ENCODE measurements around the gene CTNNA3.

Gene CTNNA3

DNA sequence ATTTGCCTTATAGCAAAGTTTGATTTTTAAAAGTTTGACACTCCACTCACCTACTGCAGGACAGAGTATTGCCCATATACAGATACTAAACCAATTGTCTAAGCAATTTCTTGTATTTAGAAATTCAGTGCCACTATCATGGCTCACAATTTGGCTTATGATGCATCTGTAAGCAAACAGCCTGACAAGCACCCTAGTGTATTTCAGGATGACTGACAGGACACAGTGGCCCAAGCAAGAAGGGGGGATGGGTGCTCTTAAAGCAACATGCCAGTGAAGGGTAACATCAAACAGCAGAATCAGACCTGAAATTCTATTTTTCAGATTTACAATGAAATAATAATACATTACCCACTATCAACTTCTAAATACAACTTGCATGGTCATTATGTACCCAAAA lies 30.5 kb downstream of the CTNNA3 start:
- no peak for DNase-seq (ENCODE audit: low spot score)

- DNase-seq (ENCODE audit: low spot score) = no peak
These were observed 31.1 kb downstream of the CTNNA3 start for GRCh38 chr10:67664942-67665341.

- DNase-seq (ENCODE audit: low spot score) = no peak
These were observed 32.4 kb downstream of the CTNNA3 start for GRCh38 chr10:67663449-67664087.

DNA sequence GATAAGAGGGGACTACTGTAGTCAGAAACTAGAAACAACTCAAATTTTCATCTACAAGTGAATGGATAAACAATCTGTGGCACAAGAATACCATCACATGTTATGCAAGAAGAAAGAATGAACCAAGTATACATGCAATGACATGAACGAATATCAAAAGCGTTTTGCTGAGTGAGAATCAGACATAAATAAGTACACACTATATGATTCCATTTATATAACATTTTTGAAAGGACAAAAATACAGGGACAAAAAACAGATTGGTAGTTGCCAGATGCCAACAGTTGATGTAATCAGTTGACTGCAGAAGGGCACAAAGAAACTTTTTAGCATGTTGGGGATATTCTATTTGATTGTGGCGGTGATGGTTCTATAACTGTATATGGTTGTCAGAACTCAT lies 33.6 kb downstream of the CTNNA3 start:
- no peak for DNase-seq (ENCODE audit: low spot score)

- no peak for DNase-seq (ENCODE audit: low spot score)
These were observed 36.5 kb downstream of the CTNNA3 start for GRCh38 chr10:67659497-67659896.

DNA sequence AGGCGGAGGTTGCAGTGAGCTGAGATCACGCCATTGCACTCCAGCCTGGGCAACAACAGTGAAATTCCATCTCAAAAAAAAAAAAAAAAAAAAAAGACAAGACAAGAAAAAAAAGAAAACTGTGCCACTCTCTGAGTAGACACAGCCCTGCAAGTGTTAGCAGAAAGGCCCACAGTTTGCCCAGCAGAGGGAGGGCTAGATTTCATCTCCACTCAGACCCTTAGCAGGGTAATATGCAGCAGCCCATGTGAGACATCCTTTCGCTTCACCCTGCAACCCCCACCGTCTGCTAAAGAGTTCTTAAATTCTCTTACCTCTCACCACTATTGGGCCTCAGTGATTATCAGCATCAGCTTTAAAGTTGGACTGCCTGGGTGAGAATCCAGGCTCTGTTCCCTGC lies 38.2 kb downstream of the CTNNA3 start:
- DNase-seq (ENCODE audit: low spot score) = no peak

GRCh38 chr10:67650558-67650957 lies 45.4 kb downstream of the CTNNA3 start:
- no peak for DNase-seq (ENCODE audit: low spot score)

DNA sequence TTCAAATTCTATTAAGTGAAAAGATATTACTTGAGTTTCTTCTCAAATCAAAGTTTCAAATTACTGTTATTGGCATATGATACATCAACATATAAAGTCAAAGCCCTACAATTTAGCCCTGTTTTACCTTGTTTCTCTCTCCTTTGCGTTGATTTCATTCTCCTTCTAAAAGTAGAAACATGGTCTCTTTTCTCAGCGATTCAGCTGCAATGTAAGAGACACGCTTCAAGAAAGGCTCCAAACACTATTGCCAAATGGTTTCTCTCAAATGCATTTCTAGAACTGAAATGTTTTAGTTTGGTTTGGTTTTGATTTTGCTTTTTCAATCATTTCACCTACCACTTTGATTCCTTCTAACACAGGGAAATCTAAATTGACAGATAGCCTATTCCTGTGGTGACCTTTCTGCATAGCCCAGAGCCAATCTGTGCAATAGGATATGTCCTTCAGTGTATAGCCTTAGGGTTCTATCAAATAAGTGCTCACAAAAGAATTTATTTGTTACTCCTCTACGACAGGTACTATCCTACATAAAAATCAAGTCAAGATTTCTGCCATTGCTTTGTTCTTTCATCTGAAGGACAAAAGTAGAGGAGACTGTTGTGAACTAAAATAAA lies 47.3 kb downstream of the CTNNA3 start:
- DNase-seq (ENCODE audit: low spot score) = no peak

DNA sequence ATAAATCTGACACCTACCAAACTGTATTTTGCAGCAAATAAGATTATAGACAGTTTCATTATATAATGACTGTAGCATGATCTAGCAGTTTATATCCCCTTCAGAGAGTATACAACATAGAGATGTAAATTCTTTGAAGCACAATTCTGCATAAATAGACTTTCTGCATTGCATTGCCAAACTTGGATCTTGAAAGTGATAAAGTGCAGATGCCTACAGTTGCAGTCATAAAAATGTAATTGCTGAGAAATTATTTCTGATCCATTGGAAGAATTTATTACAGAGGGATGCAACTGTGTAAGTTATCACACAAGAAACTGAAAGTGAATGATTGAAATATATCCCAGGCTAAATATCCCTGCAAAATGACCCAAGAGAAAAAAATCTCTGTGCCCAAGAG lies 65.1 kb downstream of the CTNNA3 start:
- no peak for DNase-seq (ENCODE audit: low spot score)

DNA sequence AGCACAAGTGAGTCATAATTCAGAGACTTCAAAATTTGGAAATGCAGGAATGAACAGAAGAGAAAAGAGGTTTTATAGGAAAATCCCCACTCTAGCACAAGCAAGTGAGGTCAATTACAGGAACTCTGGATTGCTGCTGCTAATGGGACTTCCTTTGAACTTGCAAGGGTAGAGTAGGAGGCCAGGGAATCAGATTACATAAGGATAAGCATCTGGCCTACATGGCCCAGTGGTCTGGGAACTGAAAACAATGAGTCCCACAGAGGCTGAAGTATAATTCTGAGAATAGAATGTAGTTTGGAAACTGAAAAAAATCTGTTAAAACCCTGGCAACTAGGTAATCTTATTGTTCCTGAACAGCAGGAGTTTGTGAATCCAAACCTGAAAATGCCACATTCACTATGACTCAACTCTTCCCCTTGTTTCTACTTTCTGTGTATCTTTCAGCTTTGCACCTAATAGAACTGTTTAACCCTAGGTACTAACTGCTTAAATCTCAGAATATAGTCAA lies 66.5 kb downstream of the CTNNA3 start:
- no peak for DNase-seq (ENCODE audit: low spot score)

DNA sequence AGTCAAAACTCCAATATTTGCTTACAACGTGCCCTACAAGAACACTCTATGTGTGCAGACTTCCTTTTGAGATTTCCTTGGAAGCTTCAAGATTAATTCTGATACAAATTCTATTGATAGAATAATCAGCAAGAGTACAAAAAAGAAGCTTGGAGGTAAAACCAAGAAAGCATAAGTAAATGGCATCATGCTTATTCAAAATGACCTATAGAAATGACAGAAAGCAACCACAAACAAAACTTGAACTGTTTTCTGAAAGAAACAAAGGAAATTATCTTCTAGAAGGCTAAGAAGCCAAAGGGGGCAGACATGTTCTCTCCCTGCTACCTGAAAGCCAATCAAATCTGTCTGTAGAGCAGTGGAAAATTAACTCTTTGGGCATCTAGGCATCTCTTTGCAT lies 73.0 kb downstream of the CTNNA3 start:
- no peak for DNase-seq (ENCODE audit: low spot score)

GRCh38 chr10:67622511-67622910 lies 73.5 kb downstream of the CTNNA3 start:
- DNase-seq (ENCODE audit: low spot score) = no peak

GRCh38 chr10:67621834-67622233 lies 74.2 kb downstream of the CTNNA3 start:
- DNase-seq (ENCODE audit: low spot score) = no peak

DNA sequence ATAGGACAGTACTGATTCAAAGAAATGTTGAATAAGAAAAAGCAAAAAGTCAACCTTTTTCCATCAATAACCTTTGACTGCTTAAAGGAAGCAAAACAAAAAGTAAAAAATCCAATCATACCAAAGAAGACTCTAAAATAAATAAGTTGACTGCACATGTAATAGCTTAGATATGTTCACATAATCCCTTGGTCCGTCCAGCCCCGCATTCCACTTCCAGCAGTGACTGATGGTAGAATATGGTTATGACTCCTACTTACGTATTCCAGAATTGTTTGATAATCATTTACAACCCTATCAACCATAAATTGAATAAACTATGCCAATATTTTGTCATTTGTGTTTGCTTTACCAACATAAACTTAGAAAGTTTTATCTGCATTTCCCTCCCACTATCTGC lies 77.9 kb downstream of the CTNNA3 start:
- no peak for DNase-seq (ENCODE audit: low spot score)

GRCh38 chr10:67612577-67613537 lies 83.1 kb downstream of the CTNNA3 start:
- no peak for DNase-seq (ENCODE audit: low spot score)

- DNase-seq (ENCODE audit: low spot score) = no peak
These were observed 83.8 kb downstream of the CTNNA3 start for GRCh38 chr10:67612176-67612575.

DNA sequence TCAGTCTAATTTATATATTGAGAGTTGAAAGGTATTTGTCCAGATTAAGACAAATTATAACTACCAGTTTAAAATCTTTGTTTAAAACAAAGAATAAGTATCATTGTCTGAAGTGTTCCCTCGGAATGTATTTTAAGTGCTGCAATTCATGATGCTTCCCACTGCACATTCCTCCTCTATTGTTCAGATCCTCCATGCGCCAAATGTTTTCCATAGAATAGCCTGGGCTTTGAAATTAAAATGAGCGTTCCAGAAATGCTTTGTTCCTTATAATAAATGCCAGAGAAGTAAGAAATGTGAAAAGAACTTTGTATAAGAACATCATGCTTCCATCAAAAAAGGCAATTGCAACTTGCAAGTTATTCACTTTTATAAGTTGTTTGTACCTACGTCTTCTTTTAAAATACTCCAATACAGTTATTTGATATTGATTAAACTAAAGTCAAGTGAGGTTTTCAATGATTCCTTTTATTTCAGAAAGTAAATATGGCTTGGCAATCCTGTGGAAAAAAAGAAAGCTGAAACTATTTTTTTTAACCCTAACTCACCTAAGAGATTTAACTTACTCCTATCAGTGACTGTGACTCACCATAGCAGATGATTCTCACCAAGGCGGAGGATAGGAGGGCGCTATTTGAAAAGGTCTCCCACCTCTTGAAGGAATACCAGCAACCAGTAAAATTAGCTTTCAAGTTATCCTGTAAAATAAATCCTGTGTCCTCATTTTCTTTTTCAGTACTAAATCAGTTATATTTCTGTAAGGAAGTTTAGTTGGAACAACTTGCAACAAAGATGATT lies 85.8 kb downstream of the CTNNA3 start:
- DNase-seq (ENCODE audit: low spot score) = no peak

- DNase-seq (ENCODE audit: low spot score) = no peak
These were observed 88.0 kb downstream of the CTNNA3 start for GRCh38 chr10:67608001-67608400.

DNA sequence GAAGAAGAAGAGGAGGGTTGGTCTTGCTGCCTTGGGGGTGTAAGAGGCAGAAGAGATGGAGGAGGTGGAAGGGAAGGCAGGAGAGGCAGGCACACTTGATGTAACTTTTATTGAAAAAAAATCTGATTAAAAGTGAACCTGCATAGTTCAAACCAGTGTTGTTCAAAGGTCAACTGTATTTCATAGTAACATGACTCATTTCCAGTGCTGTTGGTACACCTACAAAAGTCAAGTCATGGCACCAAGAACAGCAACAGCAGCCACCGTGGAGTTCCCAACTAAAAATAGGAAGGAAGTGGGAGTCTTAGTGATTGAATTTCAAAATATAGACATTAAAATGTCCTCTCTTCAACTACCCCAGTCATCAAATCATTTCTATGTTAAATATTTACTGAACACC lies 88.5 kb downstream of the CTNNA3 start:
- DNase-seq (ENCODE audit: low spot score) = no peak

- DNase-seq (ENCODE audit: low spot score) = no peak
These were observed 89.4 kb downstream of the CTNNA3 start for GRCh38 chr10:67606572-67606971.

GRCh38 chr10:67603701-67604100 lies 92.3 kb downstream of the CTNNA3 start:
- DNase-seq (ENCODE audit: low spot score) = no peak

DNA sequence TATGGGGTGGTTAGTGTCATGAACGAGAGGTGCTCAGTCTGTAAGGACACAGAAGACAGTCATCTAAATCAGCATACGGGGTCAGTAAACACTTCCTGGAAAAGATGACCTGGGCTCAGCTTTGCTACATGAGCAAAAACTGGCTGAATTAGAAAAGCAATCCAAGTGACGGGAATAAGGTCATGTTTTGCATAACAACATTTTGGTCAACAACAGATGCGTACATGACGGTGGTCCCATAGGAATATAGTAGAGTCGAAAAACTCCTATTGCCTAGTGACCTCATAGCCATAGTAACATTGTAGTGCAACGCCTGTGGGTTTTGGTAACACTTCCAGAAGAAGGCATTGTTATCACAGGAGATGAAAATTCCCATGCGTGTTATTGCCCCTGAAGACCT lies 92.9 kb downstream of the CTNNA3 start:
- no peak for DNase-seq (ENCODE audit: low spot score)
